ENCODE measurements around the gene SLC22A25.
"Not testable (repeated sequence)": the region's sequence is repeated elsewhere in the genome, so short reads cannot be mapped to it uniquely, and the experiment has no call there.

- TF ChIP-seq CTCF (IDR thresholded peaks at IDR 0.05; ENCODE audit: low read depth, low read length); POLR2A (IDR thresholded peaks at IDR 0.05; ENCODE audit: extremely low read depth, insufficient read length); MAX (IDR thresholded peaks at IDR 0.05; ENCODE audit: low read depth, low read length): not testable (repeated sequence)
Observed at GRCh38 chr11:63235471-63236461, 7.6 kb downstream of the SLC22A25 start.

Data from NB4 (cell line).